H9 (cell line): ENCODE results near the gene KLHL1. TPM values are rescaled to one million over a fixed set of nuclear protein-coding genes. Genes with fewer than 3 reads are reported as not detected.

ENCODE experiments used
- DNase-seq: peaks from one replicate; pipeline ENCODE4 v3.0.0-alpha.2; 2017
- H2AFZ ChIP-seq: one replicate; pipeline ENCODE4 v1.6.1; 2013; ENCODE audit warnings: mild to moderate bottlenecking, low read length, control low read depth, moderate library complexity
- H2AK5ac ChIP-seq: 2 replicates; pipeline ENCODE4 v1.6.1; 2013; ENCODE audit warnings: low read length, control low read depth, mixed read lengths; ENCODE audit not compliant: insufficient read length
- H2BK120ac ChIP-seq: one replicate; pipeline ENCODE4 v1.6.1; 2013; ENCODE audit warnings: low read depth, mild to moderate bottlenecking, low read length, control low read depth, inconsistent platforms; ENCODE audit not compliant: poor library complexity, severe bottlenecking
- H2BK12ac ChIP-seq: 2 replicates; pipeline ENCODE4 v1.6.1; 2013; ENCODE audit warnings: low read length, control low read depth, mixed read lengths, low read depth; ENCODE audit not compliant: insufficient read length
- H2BK15ac ChIP-seq: 2 replicates; pipeline ENCODE4 v1.6.1; 2013; ENCODE audit warnings: low read depth, low read length, control low read depth
- H2BK20ac ChIP-seq: one replicate; pipeline ENCODE4 v1.6.1; 2013; ENCODE audit warnings: low read depth, mild to moderate bottlenecking, low read length, control low read depth, inconsistent platforms; ENCODE audit not compliant: poor library complexity, severe bottlenecking
- H2BK5ac ChIP-seq: 2 replicates; pipeline ENCODE4 v1.6.1; 2013; ENCODE audit warnings: low read length, control low read depth, mixed read lengths; ENCODE audit not compliant: insufficient read length
- H3K14ac ChIP-seq: 2 replicates; pipeline ENCODE4 v1.6.1; 2013; ENCODE audit warnings: low read length, control low read depth; ENCODE audit not compliant: insufficient read depth
- H3K18ac ChIP-seq: 2 replicates; pipeline ENCODE4 v1.6.1; 2013; ENCODE audit warnings: low read depth, mild to moderate bottlenecking, mixed read lengths, low read length, control low read depth; ENCODE audit not compliant: insufficient read length
- H3K23ac ChIP-seq: 2 replicates; pipeline ENCODE4 v1.6.1; 2013; ENCODE audit warnings: low read length, control low read depth, mixed read lengths, low read depth; ENCODE audit not compliant: insufficient read length
- H3K23me2 ChIP-seq: 2 replicates; pipeline ENCODE4 v1.6.1; 2013; ENCODE audit warnings: low read depth, mild to moderate bottlenecking, mixed read lengths, low read length, control low read depth; ENCODE audit not compliant: insufficient read length, poor library complexity, severe bottlenecking
- H3K27ac ChIP-seq: 2 replicates; pipeline ENCODE4 v1.5.1; 2013; ENCODE audit warnings: low read length, control low read depth, mixed read lengths, low read depth; ENCODE audit not compliant: insufficient read length
- H3K27me3 ChIP-seq: 2 replicates; pipeline ENCODE4 v1.6.1; 2013; ENCODE audit warnings: low read length, control low read depth, inconsistent platforms; ENCODE audit not compliant: insufficient read depth
- H3K4ac ChIP-seq: 2 replicates; pipeline ENCODE4 v1.6.1; 2013; ENCODE audit warnings: low read depth, mild to moderate bottlenecking, control low read depth, inconsistent platforms, low read length, moderate library complexity
- H3K4me1 ChIP-seq: 2 replicates; pipeline ENCODE4 v1.6.1; 2013; ENCODE audit warnings: low read length, control low read depth, inconsistent platforms; ENCODE audit not compliant: insufficient read depth
- H3K4me2 ChIP-seq: 2 replicates; pipeline ENCODE4 v1.6.1; 2013; ENCODE audit warnings: low read length, control low read depth, mixed read lengths; ENCODE audit not compliant: insufficient read length, insufficient read depth
- H3K56ac ChIP-seq: 2 replicates; pipeline ENCODE4 v1.6.1; 2013; ENCODE audit warnings: low read depth, mild to moderate bottlenecking, mixed read lengths, low read length, control low read depth; ENCODE audit not compliant: insufficient read length
- H3K79me1 ChIP-seq: 2 replicates; pipeline ENCODE4 v1.6.1; 2013; ENCODE audit warnings: low read depth, mild to moderate bottlenecking, moderate library complexity, low read length, control low read depth, inconsistent platforms; ENCODE audit not compliant: insufficient read depth, poor library complexity, severe bottlenecking
- H3K79me2 ChIP-seq: 2 replicates; pipeline ENCODE4 v1.6.1; 2013; ENCODE audit warnings: low read length, control low read depth, inconsistent platforms; ENCODE audit not compliant: insufficient read depth
- H3K9ac ChIP-seq: 2 replicates; pipeline ENCODE4 v1.6.1; 2013; ENCODE audit warnings: low read length, control low read depth, mixed read lengths; ENCODE audit not compliant: insufficient read length; ENCODE audit errors: extremely low read depth
- H3K9me3 ChIP-seq: one replicate; pipeline ENCODE4 v1.6.1; 2013; ENCODE audit warnings: low read depth, low read length, inconsistent platforms; ENCODE audit not compliant: control insufficient read depth
- H3T11ph ChIP-seq: one replicate; pipeline ENCODE4 v1.6.1; 2013; ENCODE audit warnings: mild to moderate bottlenecking, low read length, control low read depth, inconsistent platforms
- H4K20me1 ChIP-seq: one replicate; pipeline ENCODE4 v1.6.1; 2013; ENCODE audit not compliant: control insufficient read depth, insufficient read length, insufficient read depth
- H4K5ac ChIP-seq: 2 replicates; pipeline ENCODE4 v1.6.1; 2013; ENCODE audit warnings: low read depth, mild to moderate bottlenecking, mixed read lengths, low read length, control low read depth; ENCODE audit not compliant: insufficient read length
- H4K8ac ChIP-seq: replicated peaks from 2 replicates; pipeline ENCODE4 v1.6.1; 2013; ENCODE audit warnings: low read length, control low read depth, mixed read lengths, low read depth; ENCODE audit not compliant: insufficient read length
- H4K91ac ChIP-seq: 2 replicates; pipeline ENCODE4 v1.6.1; 2013; ENCODE audit warnings: low read depth, mild to moderate bottlenecking, moderate library complexity, mixed read lengths, low read length, control low read depth; ENCODE audit not compliant: insufficient read length
- H3K27ac Mint-ChIP-seq, 3 experiments: 2 replicates in 2 of 3; 3 replicates in 1 of 3; pipeline ENCODE4 v1.8.0; 2020 to 2021; ENCODE audit warnings: mixed read lengths in 3 of 3, mild to moderate bottlenecking in 1 of 3, moderate library complexity in 1 of 3
- H3K27me3 Mint-ChIP-seq: 2 replicates; pipeline ENCODE4 v1.8.0; 2021; ENCODE audit warnings: low read depth, mild to moderate bottlenecking, moderate library complexity, mixed read lengths
- H3K36me3 Mint-ChIP-seq, 3 experiments: 2 replicates in 2 of 3; 3 replicates in 1 of 3; pipeline ENCODE4 v1.8.0; 2020 to 2021; ENCODE audit warnings: low read depth in 3 of 3, mixed read lengths in 3 of 3; ENCODE audit not compliant: insufficient read depth in 1 of 3
- H3K4me1 Mint-ChIP-seq, 2 experiments: 2 replicates each; pipeline ENCODE4 v1.8.0; 2020; ENCODE audit warnings: mixed read lengths in 2 of 2
- H3K4me3 Mint-ChIP-seq, 2 experiments: 2 replicates in 1 of 2; 3 replicates in 1 of 2; pipeline ENCODE4 v1.8.0; 2020 to 2021; ENCODE audit warnings: mild to moderate bottlenecking in 2 of 2, mixed read lengths in 2 of 2, moderate library complexity in 1 of 2
- H3K9me3 Mint-ChIP-seq, 2 experiments: 2 replicates in 1 of 2; 3 replicates in 1 of 2; pipeline ENCODE4 v1.8.0; 2020; ENCODE audit warnings: mild to moderate bottlenecking in 2 of 2, mixed read lengths in 2 of 2, moderate library complexity in 1 of 2
- WGBS: extraction: QIAGEN DNeasy Blood & Tissue Kit; methylation state at CpG from one replicate; pipeline ENCODE4 v1.1.7; 2013; ENCODE audit warnings: missing lambda C conversion rate, low lambda C conversion rate, mixed read lengths; ENCODE audit not compliant: insufficient read length; ENCODE audit errors: extremely low coverage; 5-methylcytosine and 5-hydroxymethylcytosine counted together
- total RNA-seq: library from RNA; stranded (reverse); gene quantifications from 2 replicates; pipeline ENCODE4 v1.2.1, GENCODE V29; 2021
- TF ChIP-seq, protein P1 (sequence below): fragments of 200-600 bp; sonication (generic); conservative IDR thresholded peaks from 3 replicates; pipeline ENCODE4 v1.8.0; 2021; ENCODE audit warnings: antibody characterized with exemption, mild to moderate bottlenecking

Gene KLHL1
- total RNA-seq, 1 experiment from 2014 or later, result not detected

DNA sequence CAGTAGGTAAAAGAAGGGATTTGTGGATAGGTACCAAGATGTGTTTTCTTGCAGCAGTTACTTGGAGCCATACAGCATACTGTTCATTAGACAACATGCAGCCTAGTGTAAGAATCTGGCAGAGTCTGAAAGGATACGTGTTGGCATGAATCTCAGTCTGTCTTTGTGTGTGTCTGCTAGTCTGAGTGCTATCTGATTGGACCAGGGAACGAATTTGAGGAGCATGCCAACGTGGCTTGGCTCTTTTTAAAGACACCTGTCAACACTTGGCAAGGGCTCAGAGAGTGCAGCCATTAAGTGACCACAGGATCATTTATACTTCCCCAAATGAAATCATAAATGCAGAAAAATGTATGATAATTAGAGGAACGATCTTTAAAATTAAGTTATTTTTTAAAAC, 28.2 kb downstream of the KLHL1 start:
- no peak overlapping the region for H3K23ac ChIP-seq
- no peak overlapping the region for H2BK120ac ChIP-seq
- no peak for DNase-seq
- H3K4me3 Mint-ChIP-seq, result no peak overlapping the region
- H2BK20ac ChIP-seq, result no peak overlapping the region
- H3K9me3 ChIP-seq, result no peaks in the 10 kb centered on the region
- H3K56ac ChIP-seq, result no peak overlapping the region
- no peaks in the 10 kb centered on the region for H3K4me1 Mint-ChIP-seq
- H3K79me1 ChIP-seq, result no peaks in the 10 kb centered on the region
- no peak overlapping the region for H4K91ac ChIP-seq
- no peaks in the 10 kb centered on the region for H3K79me2 ChIP-seq
- no peaks in the 10 kb centered on the region for H3K23me2 ChIP-seq
- H3K27me3 ChIP-seq, result no peaks in the 10 kb centered on the region
- no peak overlapping the region for H2BK5ac ChIP-seq
- H2AK5ac ChIP-seq, result no peak overlapping the region
- H3K9me3 Mint-ChIP-seq, result no peaks in the 10 kb centered on the region
- WGBS, result no CpG with 5 or more reads among the region's 4 CpGs
- H3K4ac ChIP-seq, result no peak overlapping the region
- no peak overlapping the region for H2BK15ac ChIP-seq
- H3K27ac Mint-ChIP-seq, result no peak overlapping the region
- no peak overlapping the region for H2AFZ ChIP-seq
- no peak overlapping the region for H3K27ac ChIP-seq
- no peak overlapping the region for H4K5ac ChIP-seq
- TF ChIP-seq, protein P1, sequence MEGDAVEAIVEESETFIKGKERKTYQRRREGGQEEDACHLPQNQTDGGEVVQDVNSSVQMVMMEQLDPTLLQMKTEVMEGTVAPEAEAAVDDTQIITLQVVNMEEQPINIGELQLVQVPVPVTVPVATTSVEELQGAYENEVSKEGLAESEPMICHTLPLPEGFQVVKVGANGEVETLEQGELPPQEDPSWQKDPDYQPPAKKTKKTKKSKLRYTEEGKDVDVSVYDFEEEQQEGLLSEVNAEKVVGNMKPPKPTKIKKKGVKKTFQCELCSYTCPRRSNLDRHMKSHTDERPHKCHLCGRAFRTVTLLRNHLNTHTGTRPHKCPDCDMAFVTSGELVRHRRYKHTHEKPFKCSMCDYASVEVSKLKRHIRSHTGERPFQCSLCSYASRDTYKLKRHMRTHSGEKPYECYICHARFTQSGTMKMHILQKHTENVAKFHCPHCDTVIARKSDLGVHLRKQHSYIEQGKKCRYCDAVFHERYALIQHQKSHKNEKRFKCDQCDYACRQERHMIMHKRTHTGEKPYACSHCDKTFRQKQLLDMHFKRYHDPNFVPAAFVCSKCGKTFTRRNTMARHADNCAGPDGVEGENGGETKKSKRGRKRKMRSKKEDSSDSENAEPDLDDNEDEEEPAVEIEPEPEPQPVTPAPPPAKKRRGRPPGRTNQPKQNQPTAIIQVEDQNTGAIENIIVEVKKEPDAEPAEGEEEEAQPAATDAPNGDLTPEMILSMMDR, result no peak
- H3K18ac ChIP-seq, result no peak overlapping the region
- H3K36me3 Mint-ChIP-seq, result no peaks in the 10 kb centered on the region
- H3K14ac ChIP-seq, result no peak overlapping the region
- H3K4me1 ChIP-seq, result no peaks in the 10 kb centered on the region
- no peak overlapping the region for H3K9ac ChIP-seq
- no peak overlapping the region for H3T11ph ChIP-seq
- no peak overlapping the region for H2BK12ac ChIP-seq
- H4K8ac ChIP-seq, result no peak overlapping the region
- no peaks in the 10 kb centered on the region for H3K27me3 Mint-ChIP-seq
- H4K20me1 ChIP-seq, result no peaks in the 10 kb centered on the region
- no peak overlapping the region for H3K4me2 ChIP-seq
